ENCODE data around the gene ABCA1.

ABCA1 gene

GRCh38 chr9:104808035-104808614 lies 119.8 kb downstream of the ABCA1 start:
- peak; percentile 49 for TF ChIP-seq CTCF (IDR thresholded peaks at IDR 0.05; ENCODE audit: low read depth, low read length)
- H3K4me3 ChIP-seq (replicated peaks in 1 of 2; ENCODE audit: low read depth in 2 of 2, low read length in 2 of 2) = no peak overlapping the region
- DNase-seq (ENCODE audit: low read depth in 2 of 2) = peak; percentile 53 to 75

DNA sequence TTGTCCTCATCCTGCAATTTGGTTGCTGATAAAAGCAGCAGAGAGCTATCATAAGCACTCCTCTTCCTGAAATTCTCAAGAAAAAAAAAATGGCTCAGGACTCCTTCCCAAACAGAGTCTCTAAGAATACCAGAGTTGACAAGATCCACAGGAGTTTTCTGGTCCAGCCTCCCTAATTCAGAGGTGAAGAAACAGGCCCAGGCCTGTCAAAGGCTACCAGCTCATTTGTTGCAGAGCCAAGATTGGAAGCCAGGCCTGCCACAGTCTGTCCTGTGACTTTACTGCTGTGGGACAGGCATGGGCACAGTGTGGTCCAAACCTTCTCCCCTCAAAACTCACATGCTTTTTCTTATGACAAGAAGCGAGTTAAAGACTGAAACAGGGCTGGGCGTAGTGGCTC lies 122.5 kb downstream of the ABCA1 start:
- TF ChIP-seq CTCF (IDR thresholded peaks at IDR 0.05; ENCODE audit: low read depth, low read length) = no peak
- no peak overlapping the region for H3K4me3 ChIP-seq (replicated peaks in 1 of 2; ENCODE audit: low read depth in 2 of 2, low read length in 2 of 2)
- DNase-seq (ENCODE audit: low read depth in 2 of 2) = no peak

DNA sequence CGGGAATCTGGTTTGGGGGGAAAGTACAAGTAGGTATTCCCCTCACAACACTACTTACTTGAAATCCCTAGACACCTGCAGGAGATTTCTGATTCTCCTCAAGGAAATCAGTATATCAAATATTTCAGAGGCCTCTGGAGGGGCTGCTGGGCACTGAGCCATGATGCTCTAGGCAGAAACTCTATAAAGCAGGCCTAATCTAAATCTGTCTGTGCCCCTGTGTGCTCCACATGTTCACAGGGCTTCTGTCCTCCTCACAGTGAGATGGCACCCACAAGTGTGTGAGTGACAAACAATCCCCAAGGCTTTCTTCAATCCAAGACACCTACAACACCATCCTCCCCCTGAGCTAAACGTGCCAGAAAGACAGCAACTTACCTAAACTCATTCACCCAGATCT lies 125.0 kb downstream of the ABCA1 start:
- no peak overlapping the region for H3K4me3 ChIP-seq (replicated peaks in 1 of 2; ENCODE audit: low read depth in 2 of 2, low read length in 2 of 2)
- DNase-seq (ENCODE audit: low read depth in 2 of 2) = no peak
- TF ChIP-seq CTCF (IDR thresholded peaks at IDR 0.05; ENCODE audit: low read depth, low read length) = no peak

DNA sequence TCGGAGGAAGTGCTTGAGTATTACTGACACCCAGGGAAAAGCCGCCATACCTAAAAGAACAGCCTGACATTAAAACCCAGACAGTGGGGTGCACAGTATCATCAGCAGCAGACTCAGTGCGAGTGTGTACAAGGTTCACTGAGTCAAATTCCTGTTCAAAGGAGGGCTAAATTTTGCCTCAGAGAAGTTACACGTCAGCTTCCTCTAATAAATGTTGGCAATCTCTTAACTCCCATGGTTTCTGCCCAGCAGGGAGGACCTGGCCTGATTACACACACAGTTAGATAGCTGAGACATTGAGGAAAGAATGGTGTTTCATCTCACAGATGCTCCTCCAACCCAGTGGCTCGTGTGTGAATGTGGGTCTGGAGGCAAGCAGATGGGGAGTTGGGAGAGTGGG lies 125.8 kb downstream of the ABCA1 start:
- no peak overlapping the region for H3K4me3 ChIP-seq (replicated peaks in 1 of 2; ENCODE audit: low read depth in 2 of 2, low read length in 2 of 2)
- DNase-seq (ENCODE audit: low read depth in 2 of 2) = no peak
- TF ChIP-seq CTCF (IDR thresholded peaks at IDR 0.05; ENCODE audit: low read depth, low read length) = no peak

DNA sequence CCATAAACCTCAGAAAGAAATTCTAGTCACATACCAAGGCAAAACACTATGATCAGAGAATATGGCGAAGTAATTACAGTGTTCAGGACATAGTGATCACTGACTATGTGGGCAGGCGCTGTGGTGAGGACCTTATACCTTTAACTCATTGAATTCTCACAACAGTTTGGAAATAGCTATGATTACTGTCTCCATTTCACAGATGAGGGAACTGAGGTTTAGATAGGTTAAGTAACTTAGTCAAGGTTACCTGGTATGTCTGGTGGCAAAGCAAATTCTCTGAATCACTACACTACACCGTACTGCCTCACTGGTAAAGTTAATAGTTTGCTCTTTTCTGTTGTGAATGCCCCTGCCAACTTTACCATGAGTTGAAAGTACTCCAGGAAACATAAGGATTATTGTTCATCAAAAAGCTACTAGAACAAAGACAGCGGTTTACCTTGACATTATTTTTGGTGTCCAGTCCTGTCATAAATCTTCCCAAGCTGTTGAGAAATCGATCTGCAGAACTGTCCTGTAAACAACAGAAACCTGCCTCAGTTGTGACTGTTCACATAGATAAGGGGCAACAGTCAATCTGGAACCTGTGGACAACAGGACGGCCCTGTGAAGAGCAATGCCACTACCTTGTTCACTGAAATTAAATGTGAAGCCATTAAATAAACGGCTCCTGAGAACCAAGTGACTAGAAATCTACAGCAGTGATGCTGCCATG lies 127.7 kb downstream of the ABCA1 start:
- no peak overlapping the region for H3K4me3 ChIP-seq (replicated peaks in 1 of 2; ENCODE audit: low read depth in 2 of 2, low read length in 2 of 2)
- no peak for DNase-seq (ENCODE audit: low read depth in 2 of 2)
- TF ChIP-seq CTCF (IDR thresholded peaks at IDR 0.05; ENCODE audit: low read depth, low read length) = no peak

- no peak for DNase-seq (ENCODE audit: low read depth in 2 of 2)
- TF ChIP-seq CTCF (IDR thresholded peaks at IDR 0.05; ENCODE audit: low read depth, low read length) = no peak
Observed at GRCh38 chr9:104798209-104798995, 129.6 kb downstream of the ABCA1 start.

More at GRCh38 chr9:104798209-104798995, 129.6 kb downstream of the ABCA1 start:
- H3K4me3 ChIP-seq (replicated peaks in 1 of 2; ENCODE audit: low read depth in 2 of 2, low read length in 2 of 2) = no peak overlapping the region
